Measurements from ENCODE around the gene ZNF423.

DNA sequence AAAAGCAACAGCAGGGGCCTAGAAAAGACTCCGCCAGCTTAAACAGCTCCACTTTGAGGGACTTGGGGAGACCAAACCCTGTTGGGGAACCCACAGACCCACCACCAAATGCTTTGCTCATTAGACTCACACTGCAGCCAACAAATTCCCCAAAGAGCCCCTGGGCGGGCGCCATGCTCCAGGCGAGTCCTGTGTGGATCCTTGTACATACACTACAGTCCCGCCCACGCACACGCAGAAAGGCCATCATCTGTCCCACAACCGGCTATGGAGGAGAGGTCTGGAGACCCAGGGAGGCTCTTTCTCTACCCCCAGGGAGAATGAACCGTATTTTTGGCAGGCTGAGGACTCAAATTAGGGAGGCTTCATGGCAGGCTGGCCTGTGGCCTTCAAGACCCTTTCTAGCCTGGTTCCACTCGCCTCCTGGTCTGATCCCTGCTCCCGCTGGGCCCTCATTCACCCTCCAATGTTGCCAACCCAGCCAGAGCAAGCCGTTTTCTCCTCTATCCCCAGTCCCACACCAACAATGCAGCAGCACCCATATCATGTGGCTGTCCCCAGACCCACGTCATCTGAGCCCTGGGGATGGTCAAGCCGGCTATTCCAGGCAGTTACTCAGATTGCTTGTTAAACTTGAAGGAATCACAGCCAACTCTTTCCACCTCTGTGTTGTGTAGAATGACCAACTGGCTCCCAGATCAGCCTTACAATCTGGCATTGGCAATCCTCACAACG, 27.2 kb downstream of the ZNF423 start:
- TF ChIP-seq, protein P1, sequence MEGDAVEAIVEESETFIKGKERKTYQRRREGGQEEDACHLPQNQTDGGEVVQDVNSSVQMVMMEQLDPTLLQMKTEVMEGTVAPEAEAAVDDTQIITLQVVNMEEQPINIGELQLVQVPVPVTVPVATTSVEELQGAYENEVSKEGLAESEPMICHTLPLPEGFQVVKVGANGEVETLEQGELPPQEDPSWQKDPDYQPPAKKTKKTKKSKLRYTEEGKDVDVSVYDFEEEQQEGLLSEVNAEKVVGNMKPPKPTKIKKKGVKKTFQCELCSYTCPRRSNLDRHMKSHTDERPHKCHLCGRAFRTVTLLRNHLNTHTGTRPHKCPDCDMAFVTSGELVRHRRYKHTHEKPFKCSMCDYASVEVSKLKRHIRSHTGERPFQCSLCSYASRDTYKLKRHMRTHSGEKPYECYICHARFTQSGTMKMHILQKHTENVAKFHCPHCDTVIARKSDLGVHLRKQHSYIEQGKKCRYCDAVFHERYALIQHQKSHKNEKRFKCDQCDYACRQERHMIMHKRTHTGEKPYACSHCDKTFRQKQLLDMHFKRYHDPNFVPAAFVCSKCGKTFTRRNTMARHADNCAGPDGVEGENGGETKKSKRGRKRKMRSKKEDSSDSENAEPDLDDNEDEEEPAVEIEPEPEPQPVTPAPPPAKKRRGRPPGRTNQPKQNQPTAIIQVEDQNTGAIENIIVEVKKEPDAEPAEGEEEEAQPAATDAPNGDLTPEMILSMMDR (IDR thresholded peaks at IDR 0.05): no peak
- TF ChIP-seq POLR2A (IDR thresholded peaks at IDR 0.05): no peak
